NCI-H526 (cell line): ENCODE measurements around the gene TSHB.
"Not testable (repeated sequence)": the region's sequence is repeated elsewhere in the genome, so short reads cannot be mapped to it uniquely, and the experiment has no call there.

Experiments used
- DNase-seq, 2 experiments: peaks; one replicate each; lab custom pipeline; 2025; lab: John Stamatoyannopoulos, UW

Gene TSHB

DNA sequence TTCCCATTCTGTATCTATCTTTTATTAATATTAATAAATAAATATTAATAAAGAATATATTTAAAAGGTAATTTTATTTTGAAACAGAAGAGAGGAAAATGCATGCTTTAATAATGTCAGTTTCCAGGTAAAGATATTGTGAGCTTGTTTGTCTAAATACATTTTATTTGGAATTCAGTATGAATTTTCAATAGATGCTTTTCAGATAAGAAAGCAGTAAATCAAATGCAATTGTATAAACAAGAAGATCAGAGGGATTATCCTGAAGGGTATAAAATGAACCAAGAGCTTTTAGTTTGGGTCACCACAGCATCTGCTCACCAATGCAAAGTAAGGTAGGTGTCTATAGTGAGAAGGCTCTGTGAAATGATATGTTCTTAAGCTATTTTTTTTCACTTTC lies at the start of gene TSHB:
TSHB (plus strand) TSS at position 301 of the 400 bp plus-strand sequence. CDS start 3,537 bp downstream, outside the sequence.
- DNase-seq, result no peak

DNA sequence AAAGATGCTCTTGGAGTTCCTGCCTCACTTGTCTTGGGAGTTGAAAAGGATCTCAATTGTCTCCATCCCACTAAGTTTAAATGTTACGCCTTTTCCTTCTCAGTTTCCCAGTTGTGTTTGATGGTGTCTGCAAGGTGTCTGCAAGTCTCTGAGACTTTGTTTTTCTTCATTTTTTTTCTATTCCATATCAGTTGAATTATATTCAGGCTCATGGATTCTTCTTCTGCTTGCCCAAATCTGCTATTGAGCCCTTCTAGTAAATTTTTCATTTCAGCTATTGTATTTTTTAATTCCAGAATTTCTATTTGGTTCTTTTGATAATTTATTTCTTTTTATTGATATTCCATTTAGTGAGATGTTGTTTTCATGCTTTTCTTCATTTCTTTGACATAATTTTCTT lies 47.4 kb upstream of the TSHB start:
- no peak for DNase-seq

DNA sequence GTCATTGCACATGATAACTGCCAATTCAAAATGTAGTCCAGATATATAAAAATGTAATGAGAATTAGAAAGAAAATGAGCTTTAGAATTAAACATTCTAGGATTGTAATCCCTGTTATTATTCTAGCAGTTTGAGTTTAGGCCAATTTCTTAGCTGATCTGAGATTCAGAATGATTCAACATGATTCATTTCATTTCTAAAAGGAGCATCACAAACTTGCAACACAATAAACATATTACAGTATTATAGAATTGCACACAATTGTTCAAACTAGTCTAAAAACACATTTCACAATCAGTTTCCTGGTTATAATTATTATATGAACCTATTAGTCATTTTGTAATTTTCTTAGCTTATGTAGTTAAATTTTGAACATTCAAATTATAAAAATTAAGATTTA lies 43.3 kb upstream of the TSHB start:
- no peak for DNase-seq

DNA sequence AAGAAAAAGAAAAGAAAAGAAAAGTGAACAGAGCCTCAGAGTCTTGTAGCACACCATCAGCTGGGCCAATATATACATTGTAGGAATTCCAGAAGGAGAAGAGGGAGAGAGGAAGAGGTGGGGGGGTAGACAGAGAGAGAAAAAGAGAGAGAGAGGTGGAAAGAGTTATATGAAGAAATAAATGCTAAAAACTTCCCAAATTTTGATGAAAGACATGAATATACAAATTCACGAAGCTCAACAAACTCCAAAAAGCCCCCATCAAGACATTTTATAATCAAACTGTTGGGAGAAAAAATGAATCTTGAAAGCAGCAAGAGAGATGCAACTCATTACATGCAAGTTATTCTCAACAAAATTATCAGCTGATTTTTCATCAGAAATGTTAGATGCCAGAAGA lies 41.5 kb upstream of the TSHB start:
- DNase-seq, result no peak

DNA sequence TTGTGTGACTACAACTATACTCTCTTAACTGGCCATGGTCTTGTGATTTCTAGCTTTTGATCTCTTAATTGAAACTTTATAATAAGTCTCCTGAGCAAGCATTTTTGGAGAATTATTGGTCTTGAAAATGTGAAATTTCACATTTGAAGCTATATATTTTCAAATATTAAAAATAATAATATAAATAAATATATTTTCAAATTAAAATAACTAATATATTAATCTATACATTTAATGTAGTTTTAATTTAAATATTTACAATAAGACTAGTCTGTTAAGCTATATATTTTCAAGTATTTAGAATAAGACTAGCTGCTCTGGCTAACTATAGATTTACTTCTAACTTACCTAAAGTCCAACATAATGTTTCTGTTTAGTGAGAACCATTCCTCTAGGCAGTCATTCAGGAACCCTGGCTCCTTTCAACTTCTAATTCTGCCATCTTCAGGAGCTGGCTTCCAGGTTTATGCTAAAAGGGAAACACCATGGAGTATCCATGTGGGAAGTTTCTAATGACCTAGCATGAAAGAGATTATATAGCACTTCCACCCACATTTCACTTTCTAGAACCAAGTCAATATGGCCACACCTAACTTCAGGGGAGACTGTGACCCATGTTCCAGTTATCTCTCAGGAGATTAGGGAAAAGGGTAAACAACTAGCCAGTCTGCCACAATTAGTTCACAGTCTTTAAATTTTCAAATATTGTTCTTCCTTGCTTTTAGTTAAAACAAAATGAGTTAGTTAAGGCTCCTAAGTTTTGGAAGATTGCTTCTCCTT lies 31.9 kb upstream of the TSHB start:
- DNase-seq, result no peak

DNA sequence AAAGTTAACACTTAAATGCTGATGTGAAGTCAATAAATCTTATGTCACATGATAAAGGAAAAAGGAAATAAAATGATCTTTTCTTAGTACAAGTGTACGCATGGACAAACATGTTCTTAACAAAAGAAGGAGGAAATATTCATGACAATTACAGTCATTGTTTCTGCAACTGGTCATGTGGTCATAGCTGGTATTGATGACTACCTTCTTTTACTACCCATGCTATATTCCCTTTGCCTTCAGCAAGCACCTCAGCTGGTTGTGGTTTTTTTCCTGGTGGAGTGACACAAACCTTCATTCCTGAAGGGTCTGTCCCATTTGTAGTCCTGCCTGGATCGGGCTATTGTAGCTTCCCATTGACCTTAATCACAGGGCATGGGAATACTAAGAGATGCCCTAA lies 23.4 kb upstream of the TSHB start:
- no peak for DNase-seq

DNA sequence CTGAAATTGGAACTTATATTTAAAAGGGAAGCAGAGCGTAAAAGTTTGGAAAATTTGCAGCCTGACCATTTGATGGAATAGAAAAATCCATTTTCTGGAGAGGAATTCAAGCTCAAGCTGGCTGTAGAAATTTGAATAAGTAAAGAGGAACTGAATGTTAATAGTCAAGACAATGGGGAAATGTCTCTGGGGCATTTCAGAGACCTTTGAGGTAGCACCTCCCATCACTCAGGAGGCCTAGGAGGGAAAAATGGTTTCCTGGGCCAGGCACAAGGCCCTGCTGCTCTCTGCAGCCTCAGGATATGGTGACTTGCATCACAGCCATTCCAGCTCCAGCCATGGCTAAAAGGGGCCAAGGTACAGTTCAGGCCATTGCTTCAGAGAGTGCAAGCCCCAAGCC lies 17.6 kb upstream of the TSHB start:
- DNase-seq, result no peak

DNA sequence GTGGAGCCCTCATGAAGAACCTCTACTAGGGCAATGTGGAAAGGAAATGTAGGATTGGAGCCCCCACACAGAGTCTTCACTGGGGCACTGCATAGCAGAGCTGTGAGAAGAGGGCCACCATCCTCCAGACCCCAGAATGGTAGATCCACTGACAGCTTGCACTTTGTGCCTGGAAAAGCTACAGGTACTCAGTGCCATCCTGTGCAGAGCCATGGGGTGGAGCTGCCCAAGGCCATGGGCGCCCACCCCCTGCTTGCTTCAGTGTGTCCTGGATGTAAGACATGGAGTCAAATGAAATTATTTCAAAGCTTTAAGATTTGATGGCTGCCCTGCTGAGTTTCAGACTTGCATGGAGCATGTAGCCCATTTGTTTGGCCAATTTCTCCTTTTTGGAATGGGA lies 17.2 kb upstream of the TSHB start:
- no peak for DNase-seq

DNA sequence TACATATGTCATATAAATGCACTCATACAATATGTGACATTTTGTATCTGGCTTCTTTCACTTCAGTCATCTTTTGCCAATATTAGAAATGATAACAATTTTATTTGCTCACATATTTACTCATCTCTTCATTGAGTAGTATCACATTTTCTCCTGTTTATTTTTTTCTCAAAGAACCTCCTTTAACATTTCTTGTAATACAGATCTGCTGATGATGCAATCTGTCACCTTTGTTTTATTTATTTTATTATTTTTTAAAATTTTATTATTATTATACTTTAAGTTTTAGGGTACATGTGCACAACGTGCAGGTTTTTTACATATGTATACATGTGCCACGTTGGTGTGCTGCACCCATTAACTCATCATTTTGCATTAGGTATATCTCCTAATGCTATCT lies 15.8 kb upstream of the TSHB start:
- no peak for DNase-seq

DNA sequence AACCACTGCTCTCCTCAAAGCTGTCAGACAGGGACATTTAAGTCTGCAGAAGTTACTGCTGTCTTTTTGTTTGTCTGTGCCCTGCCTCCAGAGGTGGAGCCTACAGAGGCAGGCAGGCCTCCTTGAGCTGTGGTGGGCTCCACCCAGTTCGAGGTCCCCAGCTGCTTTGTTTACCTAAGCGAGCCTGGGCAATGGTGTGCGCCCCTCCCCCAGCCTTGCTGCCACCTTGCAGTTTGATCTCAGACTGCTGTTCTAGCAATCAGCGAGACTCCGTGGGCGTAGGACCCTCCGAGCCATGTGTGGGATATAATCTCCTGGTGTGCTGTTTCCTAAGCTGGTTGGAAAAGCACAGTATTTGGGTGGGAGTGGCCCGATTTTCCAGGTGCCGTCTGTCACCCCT lies 10.1 kb upstream of the TSHB start:
- not testable (repeated sequence) for DNase-seq

DNA sequence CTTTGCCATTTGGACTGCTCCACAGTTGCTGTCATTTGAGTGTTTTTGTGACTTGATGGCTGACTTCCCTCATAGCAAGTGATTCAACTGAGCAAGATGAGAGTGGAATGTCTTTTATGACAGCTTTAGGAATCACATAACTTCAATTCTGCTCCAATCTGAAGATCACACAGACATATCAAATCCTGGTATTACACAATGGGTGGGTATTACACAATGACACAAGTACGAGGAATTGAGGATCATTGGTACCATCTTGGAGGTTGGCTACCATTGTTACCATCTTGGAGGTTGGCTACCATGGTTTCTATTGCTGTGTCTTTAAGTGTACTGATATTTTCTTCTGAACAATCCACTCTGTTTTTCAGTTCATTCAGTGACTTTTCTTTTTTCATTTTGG lies 8.5 kb upstream of the TSHB start:
- DNase-seq, result no peak

DNA sequence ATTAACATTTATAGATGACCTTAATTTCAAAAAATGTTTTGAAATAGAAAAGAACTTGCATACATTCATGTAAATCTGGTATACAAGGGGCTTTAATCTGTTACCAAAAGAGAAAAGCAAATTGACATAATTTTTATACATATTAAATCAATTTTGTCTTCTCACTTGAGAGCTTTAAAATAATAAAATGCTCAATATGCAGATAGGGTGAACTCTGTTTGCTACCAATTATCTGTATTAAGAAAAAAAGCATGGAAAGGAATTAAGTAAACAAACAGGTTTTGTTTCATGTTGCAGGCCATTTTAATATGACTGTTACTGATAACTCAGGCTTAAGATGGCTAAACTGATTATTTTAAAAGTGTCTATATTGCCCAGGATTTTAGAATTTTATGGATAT lies 6.0 kb upstream of the TSHB start:
- no peak for DNase-seq

DNA sequence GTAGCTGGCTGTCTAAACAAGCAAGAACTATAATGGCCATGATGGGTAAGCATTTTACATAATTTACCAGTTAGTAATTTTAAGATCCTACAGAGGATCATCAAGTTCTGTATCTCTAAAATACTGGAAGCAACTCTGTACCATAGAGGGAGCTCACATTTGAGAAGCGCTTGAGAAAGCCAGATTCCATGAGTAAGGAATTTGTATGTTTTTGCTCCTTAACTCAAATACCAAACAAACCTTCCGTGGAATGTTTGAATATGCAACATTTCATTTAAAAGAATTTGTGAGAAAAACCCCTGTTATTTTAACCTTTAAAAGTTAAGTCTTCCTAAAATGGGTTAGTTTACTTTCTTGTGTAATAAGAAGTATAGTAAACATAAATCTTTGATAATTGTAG lies 2.0 kb downstream of the TSHB start:
- no peak for DNase-seq

DNA sequence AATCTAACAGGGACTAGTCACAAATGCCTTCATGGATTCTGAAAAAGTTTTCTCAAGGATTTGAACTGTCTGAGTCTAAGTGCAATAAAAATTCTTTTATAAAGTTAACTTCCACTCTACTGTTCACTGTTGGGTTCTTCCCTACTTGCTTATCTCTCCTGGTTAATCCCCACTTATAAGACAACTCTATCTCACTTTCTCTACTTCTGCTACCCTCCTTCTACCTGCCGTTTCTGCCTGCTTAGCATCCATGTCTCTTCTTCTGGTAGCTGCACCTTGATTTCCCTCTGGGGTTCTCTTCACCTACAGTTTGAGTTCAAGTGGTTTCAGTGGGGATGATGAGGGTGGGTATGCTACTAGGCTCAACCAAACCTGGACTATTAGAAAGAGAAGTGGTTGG lies 6.0 kb downstream of the TSHB start:
- DNase-seq, result no peak

DNA sequence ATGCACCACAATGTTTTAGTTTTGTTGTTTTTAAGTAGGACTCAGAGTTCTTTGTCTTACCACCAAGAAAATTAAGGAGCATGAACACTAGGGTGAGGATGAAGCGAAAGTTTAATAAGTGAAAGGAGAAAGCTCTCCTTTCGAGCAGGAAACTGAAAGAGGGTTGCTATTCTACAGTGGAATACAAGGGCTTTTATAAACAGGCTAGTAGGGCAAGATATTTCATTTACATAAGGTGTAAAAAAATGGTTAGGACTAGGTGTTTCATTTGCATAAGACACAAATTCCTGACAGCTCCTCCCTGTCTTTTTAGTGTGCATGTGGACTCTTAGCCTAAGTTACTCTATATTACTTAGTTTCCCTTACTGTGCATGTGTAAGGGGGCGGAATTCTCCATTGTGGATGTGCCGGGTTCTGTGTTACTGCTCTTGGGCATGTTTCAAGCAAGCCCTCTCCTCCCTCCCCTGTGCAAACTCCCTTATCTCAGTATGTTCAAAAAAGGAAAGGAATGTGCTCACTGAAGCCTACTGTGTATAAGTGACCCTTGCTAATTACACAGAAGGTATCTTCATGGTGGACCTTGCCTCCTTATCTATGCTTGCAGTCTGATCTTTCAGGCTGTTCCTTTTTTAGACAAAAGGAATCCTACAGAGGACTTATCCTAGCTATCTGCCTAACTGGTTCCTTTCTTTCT lies 7.3 kb downstream of the TSHB start:
- peak; percentile 10 to 54 for DNase-seq

DNA sequence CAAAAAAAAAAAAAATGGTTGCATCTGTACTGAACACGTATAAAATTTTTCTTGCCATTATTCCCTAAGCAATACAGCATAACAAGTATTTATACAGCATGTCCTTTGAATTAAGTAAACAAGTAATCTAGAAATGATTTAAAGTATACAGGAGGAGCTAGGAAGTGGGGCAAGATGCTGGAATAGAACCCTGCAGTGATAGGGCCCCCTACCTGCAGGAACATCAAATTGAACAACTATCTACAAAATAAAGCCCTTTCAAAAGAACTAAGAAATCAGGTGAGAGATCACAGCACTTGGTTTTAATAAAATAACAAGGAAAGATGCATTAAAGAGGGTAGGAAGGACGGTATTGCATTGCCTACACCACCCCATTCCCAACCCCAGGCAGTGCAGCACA lies 10.9 kb downstream of the TSHB start:
- no peak for DNase-seq

DNA sequence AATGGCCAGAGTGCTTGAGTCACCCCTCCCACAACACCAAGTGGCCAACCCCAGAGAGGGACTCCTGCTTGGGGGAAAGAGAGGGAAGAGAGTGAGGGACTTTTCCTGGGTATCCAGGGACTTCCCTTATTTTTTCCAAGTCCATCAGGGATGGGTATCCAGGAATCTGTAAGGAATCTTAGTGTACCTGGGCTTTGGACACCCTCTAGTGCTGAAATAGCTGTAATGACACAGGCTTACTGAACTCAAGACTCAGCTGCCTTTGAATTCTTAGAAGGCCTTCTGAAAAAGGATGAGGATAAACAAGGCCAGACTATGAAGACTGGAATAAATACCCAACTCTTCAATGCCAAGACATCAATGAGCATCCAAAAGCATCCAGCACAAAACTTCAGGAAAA lies 12.0 kb downstream of the TSHB start:
- peak; percentile 34 to 61 for DNase-seq

DNA sequence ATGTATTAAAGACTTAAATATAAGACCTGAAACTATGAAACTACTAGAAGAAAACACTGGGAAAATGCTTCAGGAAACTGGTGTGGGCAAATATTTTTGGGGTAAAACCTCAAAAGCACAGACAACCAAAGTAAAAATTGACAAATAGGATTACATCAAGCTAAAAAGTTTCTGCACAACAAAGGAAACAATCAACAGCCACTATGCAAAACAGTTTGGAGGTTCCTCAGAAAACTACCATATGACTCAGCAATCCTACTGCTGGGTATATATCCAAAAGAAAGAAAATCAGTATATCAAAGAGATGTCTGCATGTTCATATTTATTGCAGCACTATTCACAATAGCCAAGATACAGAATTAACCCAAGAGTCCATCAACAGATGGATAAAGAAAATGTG lies 17.1 kb downstream of the TSHB start:
- DNase-seq, result no peak

DNA sequence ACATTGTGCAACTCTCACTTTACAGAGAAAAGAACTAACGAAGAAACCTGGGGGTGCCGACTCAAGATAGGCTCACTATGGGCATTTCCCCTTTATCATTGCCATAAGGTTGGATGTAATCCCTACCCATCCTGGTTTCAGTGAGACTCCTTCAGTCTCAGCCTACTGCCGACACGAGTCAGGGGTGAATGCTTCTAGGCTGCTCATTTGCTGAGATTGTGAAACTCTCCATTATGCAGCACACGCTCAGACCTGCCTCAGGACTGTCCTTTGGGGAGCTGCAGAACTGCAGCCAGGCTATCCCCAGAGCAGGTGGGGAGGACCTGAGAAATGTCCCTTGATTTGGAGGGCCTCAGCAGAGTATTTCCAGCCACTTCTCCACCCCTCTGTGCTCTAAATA lies 22.2 kb downstream of the TSHB start:
- no peak for DNase-seq

DNA sequence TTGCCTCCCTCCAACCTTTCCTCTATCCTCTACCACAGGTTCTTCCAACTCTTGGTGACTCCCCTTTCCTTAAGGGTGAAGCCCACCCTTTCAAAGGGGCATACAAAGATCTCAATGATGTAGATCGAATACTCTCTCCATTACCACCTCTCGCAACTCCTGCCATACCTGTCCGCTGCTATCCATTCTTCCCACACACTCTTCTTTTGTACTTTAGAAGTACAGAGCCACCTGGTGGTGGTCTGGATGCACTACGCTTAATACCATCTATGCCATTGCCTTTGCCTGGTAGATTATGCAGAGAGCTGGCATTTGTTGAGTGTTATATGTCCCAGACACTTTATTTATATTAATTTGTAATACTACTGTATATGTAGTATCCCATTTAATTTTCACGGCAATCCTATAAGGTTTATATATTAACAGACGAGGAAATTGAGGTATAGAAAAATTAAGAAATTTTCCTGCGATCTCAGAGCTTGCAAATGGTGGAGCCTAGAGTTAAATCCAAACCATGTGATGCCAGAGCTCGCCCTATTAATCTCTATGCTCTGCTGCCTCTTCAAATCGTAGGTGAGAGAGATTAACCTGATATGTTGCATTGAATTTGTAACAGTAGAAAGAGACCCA lies 22.9 kb downstream of the TSHB start:
- peak; percentile 69 to 90 for DNase-seq

DNA sequence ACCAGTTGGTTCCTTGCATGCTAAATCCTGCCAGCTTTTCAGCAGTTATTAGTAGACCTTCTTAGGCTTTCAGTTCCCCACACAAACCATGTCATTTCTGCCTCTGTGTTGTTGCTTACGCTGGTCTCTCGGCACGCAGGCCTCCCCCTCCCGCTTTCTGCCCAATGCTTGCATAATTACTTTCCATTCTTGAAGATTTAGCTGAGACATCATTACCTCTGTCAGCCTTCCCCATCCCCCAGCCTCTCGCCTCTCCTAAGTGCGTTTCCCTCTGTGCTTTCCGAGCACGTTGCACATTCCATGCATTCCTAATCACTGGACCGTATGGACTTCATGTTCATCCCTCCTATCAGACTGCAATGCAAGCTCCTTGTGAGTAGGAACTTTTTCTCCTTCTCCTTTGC lies 26.8 kb downstream of the TSHB start:
- DNase-seq, result no peak

DNA sequence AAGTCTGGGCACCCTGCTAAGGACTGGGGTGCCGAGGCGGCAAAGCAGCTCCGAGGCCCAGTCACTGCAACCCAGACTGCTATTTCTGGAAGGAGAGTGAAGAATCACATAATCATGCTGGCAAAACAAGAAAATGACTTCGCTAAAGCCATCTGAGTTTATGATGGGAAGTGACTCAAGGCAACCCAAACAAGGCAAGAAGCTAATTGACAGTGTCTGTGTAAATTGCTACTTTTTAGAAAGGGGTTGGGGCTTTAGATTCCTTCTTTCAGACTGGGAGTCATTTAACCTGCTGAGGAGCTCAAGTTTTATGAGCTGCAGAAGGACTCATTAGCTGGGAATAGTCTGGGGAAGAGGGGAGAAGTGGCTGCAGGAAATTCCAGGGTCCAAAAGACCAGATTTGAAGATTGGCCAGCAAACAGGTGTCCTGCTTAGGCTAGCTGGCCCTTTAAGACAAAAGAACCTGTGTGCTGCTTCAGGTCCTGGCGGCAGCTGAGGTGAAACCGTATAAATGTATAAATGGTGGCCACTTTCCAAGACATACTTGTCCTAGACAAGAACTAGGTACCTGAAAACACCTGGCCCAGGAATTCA lies 28.1 kb downstream of the TSHB start:
- DNase-seq, result no peak

DNA sequence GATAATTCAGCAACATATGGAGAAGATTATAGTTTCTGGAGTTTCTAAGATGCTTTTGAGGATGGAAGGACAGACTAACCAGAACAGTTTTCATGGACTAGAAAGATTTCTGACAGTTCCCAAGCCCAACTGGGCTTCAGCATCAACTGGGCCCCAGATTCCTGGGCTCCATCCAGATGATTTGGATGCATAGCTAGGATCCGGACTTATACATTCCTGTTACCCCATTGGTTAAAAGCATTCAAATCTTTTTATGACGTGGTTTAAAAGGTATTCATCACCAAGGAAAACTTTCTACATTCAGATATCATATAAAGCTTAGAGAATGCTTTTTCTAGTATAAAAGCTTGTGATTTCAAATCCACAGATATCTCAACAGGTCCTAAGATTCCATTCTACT lies 29.7 kb downstream of the TSHB start:
- no peak for DNase-seq
